ENCODE data around the gene PLEKHA7.

PLEKHA7 gene

DNA sequence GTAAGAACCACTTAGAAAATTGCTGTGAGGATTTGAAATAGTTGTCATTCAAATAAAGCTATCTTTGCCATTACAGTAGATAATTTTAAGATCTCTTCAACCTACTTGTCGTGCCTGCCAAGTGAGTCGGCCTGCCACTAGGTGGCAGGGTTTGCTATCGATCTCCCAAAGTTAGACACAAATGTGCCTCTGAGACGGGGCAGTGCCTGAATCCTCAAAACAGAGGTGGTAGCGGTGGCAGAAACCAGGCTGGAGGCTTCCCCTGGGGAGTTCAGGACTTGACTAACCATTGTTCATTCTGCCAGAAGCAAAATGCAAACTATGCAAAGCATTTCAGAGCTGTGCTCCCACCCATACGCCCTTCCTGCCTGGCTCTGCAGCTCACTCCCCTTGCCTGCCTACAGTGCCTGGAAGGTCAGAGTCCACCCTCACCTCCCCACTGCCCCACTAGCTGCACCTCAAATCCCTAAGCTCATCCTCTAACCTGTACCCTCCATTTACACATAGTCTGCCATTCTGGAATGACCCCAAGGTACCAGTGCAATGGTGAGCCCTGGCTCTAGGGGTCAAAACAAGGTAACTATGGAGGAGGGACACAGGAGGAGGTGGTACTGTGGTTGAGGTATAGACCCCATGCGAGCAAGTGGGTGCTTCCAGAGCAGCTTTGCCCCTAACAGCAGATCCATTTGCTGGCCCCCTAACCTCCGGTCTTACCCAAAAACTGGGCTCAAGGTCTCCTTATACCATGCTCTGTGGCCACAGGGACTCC, 193.7 kb downstream of the PLEKHA7 start:
- peaks cover 23% of the 10 kb centered on the region for H3K27me3 Mint-ChIP-seq (ENCODE audit: low read depth, poor library complexity)
- no peak overlapping the region for H3K27ac Mint-ChIP-seq
- no peaks in the 10 kb centered on the region for H3K36me3 Mint-ChIP-seq (ENCODE audit: low read depth)
- no peak overlapping the region for H3K4me3 Mint-ChIP-seq
- TF ChIP-seq CTCF (IDR thresholded peaks at IDR 0.05), result peak; percentile 94
- H3K9me3 Mint-ChIP-seq, result no peaks in the 10 kb centered on the region
- peaks cover 2% of the 10 kb centered on the region for H3K4me1 Mint-ChIP-seq
- peak; percentile 77 for DNase-seq

DNA sequence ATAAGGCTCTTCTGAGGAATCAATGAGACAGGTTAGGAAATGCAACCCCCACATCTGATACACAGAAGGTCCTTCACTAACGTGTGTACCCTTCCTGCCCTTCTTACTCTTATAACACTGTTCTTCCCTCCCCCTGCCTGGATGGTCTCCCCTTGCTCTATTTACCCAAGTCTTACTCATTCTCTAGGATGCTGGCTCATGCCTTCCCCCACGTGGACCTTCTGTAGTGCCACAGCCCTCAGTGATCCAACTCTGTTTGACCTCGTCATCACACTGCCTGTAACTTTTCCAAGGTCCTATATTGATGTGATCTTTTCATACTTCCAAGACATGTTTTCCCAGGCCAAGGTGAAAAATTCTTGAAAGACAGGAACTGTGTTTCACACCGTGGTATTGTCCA, 195.9 kb downstream of the PLEKHA7 start:
- TF ChIP-seq CTCF (IDR thresholded peaks at IDR 0.05), result no peak
- Mint-ChIP-seq H3K9me3 (no peaks in the 10 kb centered on the region), H3K4me3 (no peak overlapping the region), H3K27ac (peak overlapping the region; percentile 15), H3K36me3 (ENCODE audit: low read depth) (no peaks in the 10 kb centered on the region), H3K27me3 (ENCODE audit: low read depth, poor library complexity) (peaks cover 37% of the 10 kb centered on the region), H3K4me1 (peaks cover 13% of the 10 kb centered on the region)
- no peak for DNase-seq

- no peak for DNase-seq
- peaks cover 16% of the 10 kb centered on the region for H3K4me1 Mint-ChIP-seq
- peaks cover 38% of the 10 kb centered on the region for H3K27me3 Mint-ChIP-seq (ENCODE audit: low read depth, poor library complexity)
- no peaks in the 10 kb centered on the region for H3K9me3 Mint-ChIP-seq
- no peak overlapping the region for H3K4me3 Mint-ChIP-seq
- no peak overlapping the region for H3K27ac Mint-ChIP-seq
- no peaks in the 10 kb centered on the region for H3K36me3 Mint-ChIP-seq (ENCODE audit: low read depth)
- no peak for TF ChIP-seq CTCF (IDR thresholded peaks at IDR 0.05)
These were observed 196.9 kb downstream of the PLEKHA7 start for GRCh38 chr11:16817351-16817750.

DNA sequence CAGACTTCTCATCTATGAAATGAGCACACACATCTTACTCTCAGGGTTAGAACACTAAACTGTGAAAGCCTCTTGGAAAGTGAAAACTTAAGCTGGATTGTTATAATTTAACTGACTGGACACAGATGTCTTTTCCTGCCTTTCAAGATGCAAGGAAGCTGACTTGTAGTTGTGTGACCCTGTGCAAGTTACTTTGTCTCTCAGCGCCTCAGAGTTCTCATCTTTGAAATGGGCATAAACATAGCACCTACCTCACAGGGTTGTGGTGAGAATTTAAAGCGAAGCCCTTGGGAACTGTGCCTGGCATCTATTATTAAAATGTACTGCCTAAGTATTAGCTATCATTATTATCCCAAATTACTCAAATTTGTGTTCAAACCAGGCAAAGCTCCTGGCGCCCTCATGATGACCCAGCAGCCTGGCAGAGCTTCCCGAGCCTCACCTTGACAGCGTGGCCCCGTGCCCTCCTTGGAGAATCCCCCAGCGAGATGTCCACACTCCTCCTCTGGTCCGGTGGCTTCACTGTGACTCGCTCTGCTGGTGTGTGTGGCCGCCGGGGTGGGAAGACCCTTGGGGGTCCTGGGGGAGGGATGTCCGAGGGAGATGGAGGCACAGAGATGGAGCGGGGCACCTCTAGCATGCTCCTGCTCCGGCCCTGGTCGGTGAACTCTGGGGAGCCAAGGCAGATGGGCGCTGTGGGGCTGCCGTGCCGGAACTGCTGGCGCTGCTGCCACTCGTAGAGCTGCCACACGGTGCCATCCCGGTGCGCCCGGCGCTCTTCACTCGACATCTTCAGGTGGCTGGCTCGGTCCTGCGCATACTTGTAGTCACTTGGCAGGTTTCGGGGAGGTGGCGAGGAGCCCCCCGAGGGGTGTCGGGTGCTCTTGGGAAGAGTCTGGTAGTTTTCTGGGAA, 197.6 kb downstream of the PLEKHA7 start:
- Mint-ChIP-seq H3K4me3 (no peak overlapping the region), H3K27ac (no peak overlapping the region), H3K27me3 (ENCODE audit: low read depth, poor library complexity) (peaks cover 39% of the 10 kb centered on the region), H3K9me3 (no peaks in the 10 kb centered on the region), H3K36me3 (ENCODE audit: low read depth) (no peaks in the 10 kb centered on the region), H3K4me1 (peaks cover 17% of the 10 kb centered on the region)
- no peak for DNase-seq
- no peak for TF ChIP-seq CTCF (IDR thresholded peaks at IDR 0.05)

GRCh38 chr11:16815047-16815767, 199.0 kb downstream of the PLEKHA7 start:
- peaks cover 44% of the 10 kb centered on the region for H3K27me3 Mint-ChIP-seq (ENCODE audit: low read depth, poor library complexity)
- DNase-seq, result peak; percentile 12
- H3K9me3 Mint-ChIP-seq, result no peaks in the 10 kb centered on the region
- no peaks in the 10 kb centered on the region for H3K36me3 Mint-ChIP-seq (ENCODE audit: low read depth)
- TF ChIP-seq CTCF (IDR thresholded peaks at IDR 0.05), result no peak
- H3K4me1 Mint-ChIP-seq, result peaks cover 17% of the 10 kb centered on the region
- peak overlapping the region; percentile 81 for H3K27ac Mint-ChIP-seq
- no peak overlapping the region for H3K4me3 Mint-ChIP-seq
